NCI-H187 (cell line): ENCODE results near the gene HPS5.

Source experiments
- DNase-seq, 2 experiments: peaks; one replicate each; lab custom pipeline; 2025; lab: John Stamatoyannopoulos, UW

Gene HPS5

DNA sequence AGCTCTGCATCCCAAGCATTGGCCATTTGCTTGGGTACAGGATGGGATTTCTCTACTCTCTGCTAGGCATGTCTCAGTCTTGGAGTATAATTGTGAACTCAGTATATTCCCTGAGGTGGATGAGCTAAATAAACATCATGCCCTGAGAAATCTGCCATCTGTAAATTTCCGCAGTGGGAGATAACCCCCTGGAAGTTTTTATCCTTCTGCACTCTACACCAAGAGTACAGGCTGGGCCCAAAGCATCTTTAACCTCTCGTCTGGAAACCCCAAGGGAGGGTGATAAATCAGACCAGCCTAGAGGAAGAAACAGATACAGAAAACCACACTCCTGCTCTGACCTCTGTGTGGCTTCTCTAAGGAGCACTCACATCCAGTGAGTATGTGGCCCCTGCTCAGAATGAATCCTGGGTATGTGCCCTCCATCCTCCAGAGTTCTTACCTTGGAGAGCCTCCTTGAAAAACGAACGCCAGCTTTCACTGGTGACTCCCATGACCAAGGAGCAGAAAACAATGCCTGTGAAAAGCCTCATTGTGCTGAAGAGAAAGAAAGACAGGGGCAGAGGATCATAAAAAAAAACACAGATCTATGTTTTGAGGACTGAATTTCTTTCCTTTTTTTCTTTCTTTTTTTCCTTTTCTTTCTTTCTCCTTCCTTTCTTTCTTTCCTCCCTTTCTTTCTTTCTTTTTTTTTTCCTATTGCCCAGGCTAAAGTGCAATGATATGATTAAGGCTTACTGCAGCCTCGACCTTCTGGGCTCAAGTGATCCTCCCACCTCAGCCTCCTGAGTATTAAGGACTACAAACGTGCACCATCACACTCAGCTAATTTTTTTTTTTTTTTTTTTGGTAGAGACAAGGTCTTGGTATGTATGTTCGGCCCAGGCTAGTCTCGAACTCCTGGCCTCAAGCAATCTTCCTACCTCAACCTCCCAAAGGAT, 86.3 kb downstream of the HPS5 start:
- peak; percentile 42 to 46 for DNase-seq

DNA sequence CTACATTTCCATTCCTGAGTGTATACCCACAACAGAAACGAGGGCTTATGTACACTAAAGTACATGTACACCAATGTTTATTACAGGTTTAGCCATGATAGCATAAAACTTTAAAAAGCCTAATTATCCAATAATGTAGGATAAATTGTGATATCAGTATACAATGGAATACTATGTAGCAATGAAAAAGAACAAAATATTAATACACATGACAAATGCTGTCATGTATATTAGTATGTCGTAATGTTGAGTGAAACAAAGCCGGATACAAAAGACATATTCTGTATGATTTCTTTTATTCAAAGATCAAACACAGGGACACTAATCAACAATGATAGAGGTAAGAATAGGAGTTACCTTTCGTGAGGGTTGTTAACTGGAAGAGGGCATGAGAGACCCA, 88.0 kb downstream of the HPS5 start:
- DNase-seq = no peak

DNA sequence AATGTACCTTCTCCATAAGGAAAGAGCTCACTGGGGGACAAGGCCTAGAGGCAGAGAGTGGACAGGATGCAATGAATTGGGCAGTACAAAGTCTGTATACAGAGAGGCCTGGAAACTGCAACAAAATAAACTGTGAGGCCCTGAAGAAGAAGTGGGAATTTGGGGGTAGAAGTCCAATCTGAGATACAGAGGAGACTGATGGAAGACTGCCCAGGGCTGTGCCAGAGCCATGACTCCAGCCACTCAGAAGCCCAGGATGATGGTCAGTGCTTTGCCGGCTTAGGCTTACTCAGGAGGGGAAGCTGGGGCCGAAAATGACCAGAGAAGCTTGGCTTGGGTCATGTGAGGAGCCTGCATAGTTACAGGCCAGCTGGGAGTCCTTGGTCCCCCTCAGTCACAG, 91.1 kb downstream of the HPS5 start:
- DNase-seq = no peak

DNA sequence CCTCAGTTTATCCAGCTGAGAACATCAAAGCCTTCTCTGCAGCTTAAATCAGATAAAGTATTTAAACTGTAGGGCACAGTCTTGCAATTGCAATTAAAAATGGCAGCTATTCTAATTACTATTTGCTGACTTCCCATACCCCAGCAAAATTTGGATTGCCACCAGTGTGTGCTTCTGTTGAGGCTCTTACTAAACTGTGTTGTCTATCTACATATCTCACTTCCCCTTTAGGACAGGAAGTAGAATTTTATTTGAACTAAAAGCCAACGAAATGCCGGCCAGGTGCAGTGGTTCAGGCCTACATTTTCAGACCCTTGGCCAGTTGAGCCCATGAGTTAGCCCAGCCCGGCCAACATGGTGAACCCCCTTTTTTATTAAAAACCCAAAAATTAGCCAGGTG, 92.4 kb downstream of the HPS5 start:
- no peak for DNase-seq
